CD14-positive monocyte (primary cell): Measurements from ENCODE around the gene DTX4. TPM values are rescaled to one million over a fixed set of nuclear protein-coding genes. Genes with fewer than 3 reads are reported as not detected.

Experiments
- DNase-seq, 3 donors: peaks; one replicate each; pipeline ENCODE4 v3.0.0-alpha.2; 2011 to 2022
- H2AFZ ChIP-seq: 2 replicates; pipeline ENCODE4 v1.6.0; 2012; ENCODE audit warnings: mild to moderate bottlenecking, low read depth, low read length, inconsistent platforms; ENCODE audit not compliant: insufficient read depth, poor library complexity, severe bottlenecking
- H3K27ac ChIP-seq, 2 donors: 1 replicate in 1 of 2; 2 replicates in 1 of 2; pipeline ENCODE4 v1.5.1; 2012 to 2013; ENCODE audit warnings: low read length in 2 of 2, control low read depth in 1 of 2, inconsistent platforms in 1 of 2, low read depth in 1 of 2, mild to moderate bottlenecking in 1 of 2
- H3K27me3 ChIP-seq, 2 donors: one replicate each; pipeline versions ENCODE4 v1.6.0 to v1.6.1; 2011 to 2013; ENCODE audit warnings: low read length in 2 of 2; ENCODE audit not compliant: control insufficient read depth in 2 of 2, insufficient read depth in 2 of 2
- H3K36me3 ChIP-seq, 2 donors: replicated peaks in 1 of 2; 1 replicate in 1 of 2; 2 replicates in 1 of 2; pipeline versions ENCODE4 v1.5.1 to v1.6.1; 2012 to 2013; ENCODE audit warnings: low read length in 2 of 2, control low read depth in 1 of 2, inconsistent platforms in 1 of 2, mild to moderate bottlenecking in 1 of 2; ENCODE audit not compliant: insufficient read depth in 2 of 2, control insufficient read depth in 1 of 2
- H3K4me1 ChIP-seq, 2 donors: 1 replicate in 1 of 2; 2 replicates in 1 of 2; pipeline versions ENCODE4 v1.5.1 to v1.6.1; 2012 to 2013; ENCODE audit warnings: low read length in 2 of 2, control low read depth in 1 of 2, inconsistent platforms in 1 of 2, mild to moderate bottlenecking in 1 of 2, moderate library complexity in 1 of 2; ENCODE audit not compliant: insufficient read depth in 2 of 2, control insufficient read depth in 1 of 2
- H3K4me2 ChIP-seq: replicated peaks from 2 replicates; pipeline ENCODE3; 2012; ENCODE audit warnings: low read length, moderate library complexity, mild to moderate bottlenecking; ENCODE audit not compliant: poor library complexity, severe bottlenecking; ENCODE audit errors: extremely low read depth
- H3K4me3 ChIP-seq, 3 experiments: fragments of 200-600 bp in 1 of 3; sonication (generic) in 1 of 3; replicated peaks in 1 of 3; 1 replicate in 2 of 3; 2 replicates in 1 of 3; pipeline ENCODE4 v1.5.1; 2011 to 2013; ENCODE audit warnings: low read length in 3 of 3, mild to moderate bottlenecking in 3 of 3, control low read depth in 2 of 3, low read depth in 2 of 3, inconsistent platforms in 1 of 3, moderate library complexity in 1 of 3
- H3K79me2 ChIP-seq: 2 replicates; pipeline ENCODE4 v1.6.0; 2012; ENCODE audit warnings: mild to moderate bottlenecking, control low read depth, inconsistent platforms, low read length, moderate library complexity; ENCODE audit not compliant: insufficient read depth
- H3K9ac ChIP-seq: 2 replicates; pipeline ENCODE4 v1.6.0; 2017; ENCODE audit warnings: low read length, mild to moderate bottlenecking; ENCODE audit not compliant: insufficient read depth, poor library complexity, severe bottlenecking
- H3K9me3 ChIP-seq, 2 donors: replicated peaks in 1 of 2; 1 replicate in 1 of 2; 2 replicates in 1 of 2; pipeline versions ENCODE4 v1.5.1 to v1.6.1; 2012 to 2013; ENCODE audit warnings: low read length in 2 of 2, control low read depth in 1 of 2; ENCODE audit not compliant: control insufficient read depth in 1 of 2, insufficient read depth in 1 of 2
- H4K20me1 ChIP-seq: 2 replicates; pipeline ENCODE4 v1.6.0; 2012; ENCODE audit warnings: mild to moderate bottlenecking, low read length, control low read depth, moderate library complexity; ENCODE audit not compliant: insufficient read depth
- H3K27ac Mint-ChIP-seq, 7 donors: one replicate each; pipeline ENCODE4 v1.8.0; 2020; ENCODE audit warnings: mild to moderate bottlenecking in 7 of 7, mixed read lengths in 7 of 7, moderate library complexity in 6 of 7, inconsistent platforms in 2 of 7
- H3K27me3 Mint-ChIP-seq, 3 donors: one replicate each; pipeline ENCODE4 v1.8.0; 2021 to 2022; ENCODE audit warnings: low read depth in 3 of 3, mild to moderate bottlenecking in 3 of 3, mixed read lengths in 3 of 3, moderate library complexity in 3 of 3, inconsistent platforms in 1 of 3
- H3K36me3 Mint-ChIP-seq, 2 donors: one replicate each; pipeline ENCODE4 v1.8.0; 2020; ENCODE audit warnings: mixed read lengths in 2 of 2, inconsistent platforms in 1 of 2, mild to moderate bottlenecking in 1 of 2
- H3K4me1 Mint-ChIP-seq: one replicate; pipeline ENCODE4 v1.8.0; 2020; ENCODE audit warnings: mild to moderate bottlenecking, mixed read lengths
- H3K4me3 Mint-ChIP-seq, 2 donors: one replicate each; pipeline ENCODE4 v1.8.0; 2020; ENCODE audit warnings: mild to moderate bottlenecking in 2 of 2, mixed read lengths in 2 of 2, moderate library complexity in 1 of 2
- H3K9me3 Mint-ChIP-seq, 7 donors: one replicate each; pipeline ENCODE4 v1.8.0; 2020 to 2022; ENCODE audit warnings: mixed read lengths in 7 of 7, mild to moderate bottlenecking in 6 of 7, moderate library complexity in 6 of 7, inconsistent platforms in 2 of 7
- WGBS: methylation state at CpG from one replicate; pipeline ENCODE4 v1.1.5; 2013; ENCODE audit warnings: missing lambda C conversion rate; ENCODE audit not compliant: insufficient coverage; 5-methylcytosine and 5-hydroxymethylcytosine counted together
- intact Hi-C, 2 donors: fragments of 100-400 bp; cut with micrococcal nuclease; formaldehyde crosslinking; loops; one replicate each; pipeline versions ENCODE4 v1.15.0 to v1.15.1; 2023
- polyA plus RNA-seq, 3 donors: library from polyadenylated mRNA; depleted of rRNA in 1 of 3; unstranded in 2 of 3; stranded (reverse) in 1 of 3; fragments of 300-500 nt in 2 of 3; fragments of >200 nt in 1 of 3; fragmentation: Illumina TruSeq in 2 of 3; gene quantifications; 1 replicate in 2 of 3; 2 replicates in 1 of 3; pipeline ENCODE4 v1.2.3, GENCODE V29; 2012 to 2021
- TF ChIP-seq, protein P1 (sequence below): fragments of 200-600 bp; IDR thresholded peaks from one replicate; pipeline ENCODE4 v1.8.0; 2022; ENCODE audit warnings: antibody characterized with exemption, mild to moderate bottlenecking

Gene DTX4
- polyA plus RNA-seq, 3 donors = 0.96 to 1.9 (median 1.1) TPM

DNA sequence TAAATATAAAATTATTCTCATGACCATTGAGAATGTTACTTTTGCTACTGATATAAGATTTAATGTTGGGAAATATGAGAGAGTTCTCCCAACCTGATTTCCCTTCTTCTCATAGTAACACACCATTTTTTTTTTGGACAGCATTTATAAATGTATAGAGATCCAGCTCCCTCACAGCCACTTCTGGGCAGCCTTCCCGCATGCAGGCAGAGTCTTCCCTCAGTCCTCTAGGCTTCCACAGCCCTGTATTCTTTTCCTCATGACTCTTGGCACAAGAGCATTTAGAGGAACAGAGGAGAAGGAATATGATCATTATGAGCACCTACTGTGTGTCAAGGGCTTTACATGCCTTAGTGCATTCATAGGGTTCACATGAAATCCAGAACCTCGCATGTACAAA, 9.0 kb downstream of the DTX4 start:
- no peaks in the 10 kb centered on the region for H3K79me2 ChIP-seq
- H3K4me3 Mint-ChIP-seq = no peak overlapping the region

DNA sequence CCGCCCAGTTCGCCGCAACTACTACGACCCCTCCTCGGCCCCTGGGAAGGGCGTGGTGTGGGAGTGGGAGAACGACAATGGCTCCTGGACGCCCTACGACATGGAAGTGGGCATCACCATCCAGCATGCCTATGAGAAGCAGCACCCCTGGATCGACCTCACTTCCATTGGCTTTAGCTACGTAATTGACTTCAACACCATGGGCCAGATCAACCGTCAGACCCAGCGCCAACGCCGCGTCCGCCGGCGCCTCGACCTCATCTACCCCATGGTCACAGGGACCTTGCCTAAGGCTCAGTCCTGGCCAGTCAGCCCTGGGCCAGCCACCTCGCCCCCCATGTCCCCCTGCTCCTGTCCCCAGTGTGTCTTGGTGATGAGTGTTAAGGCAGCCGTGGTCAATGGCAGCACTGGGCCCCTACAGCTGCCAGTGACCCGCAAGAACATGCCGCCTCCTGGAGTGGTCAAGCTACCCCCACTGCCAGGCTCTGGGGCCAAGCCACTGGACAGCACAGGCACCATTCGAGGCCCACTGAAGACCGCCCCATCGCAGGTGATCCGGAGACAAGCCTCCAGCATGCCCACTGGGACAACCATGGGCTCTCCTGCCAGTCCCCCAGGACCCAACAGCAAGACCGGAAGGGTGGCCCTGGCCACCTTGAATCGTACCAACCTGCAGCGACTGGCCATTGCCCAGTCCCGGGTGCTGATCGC, 10.0 kb downstream of the DTX4 start:
- intact Hi-C loops = no loop called here

More for the DNA sequence above, 9.0 kb downstream of the DTX4 start:
- peaks cover 2 to 7% (median 3%) of the 10 kb centered on the region in 3 donors for H3K27me3 Mint-ChIP-seq
- Histone ChIP-seq H3K4me2 (no peak overlapping the region), H3K4me1 (no peaks in the 10 kb centered on the region), H3K4me3 (no peak overlapping the region), H3K27me3 (no peaks in the 10 kb centered on the region), H4K20me1 (peaks cover 4% of the 10 kb centered on the region), H3K9ac (no peak overlapping the region), H2AFZ (no peak overlapping the region), H3K9me3 (peaks cover 0 to 4% of the 10 kb centered on the region in 2 donors), H3K36me3 (peaks cover 0 to 31% of the 10 kb centered on the region in 2 donors), H3K27ac (no peak overlapping the region)
- H3K27ac Mint-ChIP-seq = no peak overlapping the region
- TF ChIP-seq, protein P1, sequence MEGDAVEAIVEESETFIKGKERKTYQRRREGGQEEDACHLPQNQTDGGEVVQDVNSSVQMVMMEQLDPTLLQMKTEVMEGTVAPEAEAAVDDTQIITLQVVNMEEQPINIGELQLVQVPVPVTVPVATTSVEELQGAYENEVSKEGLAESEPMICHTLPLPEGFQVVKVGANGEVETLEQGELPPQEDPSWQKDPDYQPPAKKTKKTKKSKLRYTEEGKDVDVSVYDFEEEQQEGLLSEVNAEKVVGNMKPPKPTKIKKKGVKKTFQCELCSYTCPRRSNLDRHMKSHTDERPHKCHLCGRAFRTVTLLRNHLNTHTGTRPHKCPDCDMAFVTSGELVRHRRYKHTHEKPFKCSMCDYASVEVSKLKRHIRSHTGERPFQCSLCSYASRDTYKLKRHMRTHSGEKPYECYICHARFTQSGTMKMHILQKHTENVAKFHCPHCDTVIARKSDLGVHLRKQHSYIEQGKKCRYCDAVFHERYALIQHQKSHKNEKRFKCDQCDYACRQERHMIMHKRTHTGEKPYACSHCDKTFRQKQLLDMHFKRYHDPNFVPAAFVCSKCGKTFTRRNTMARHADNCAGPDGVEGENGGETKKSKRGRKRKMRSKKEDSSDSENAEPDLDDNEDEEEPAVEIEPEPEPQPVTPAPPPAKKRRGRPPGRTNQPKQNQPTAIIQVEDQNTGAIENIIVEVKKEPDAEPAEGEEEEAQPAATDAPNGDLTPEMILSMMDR = no peak
- DNase-seq = no peak
- WGBS = no CpG with 5 or more reads among the region's 2 CpGs
- peaks cover 25 to 52% of the 10 kb centered on the region in 2 donors for H3K36me3 Mint-ChIP-seq
- no peaks in the 10 kb centered on the region for H3K4me1 Mint-ChIP-seq
- intact Hi-C loops = no loop called here
- peaks cover 5 to 12% (median 8%) of the 10 kb centered on the region in 7 donors for H3K9me3 Mint-ChIP-seq

More for the DNA sequence above, 10.0 kb downstream of the DTX4 start:
- peaks cover 5 to 12% (median 8%) of the 10 kb centered on the region in 7 donors for H3K9me3 Mint-ChIP-seq
- peaks cover 3 to 7% (median 4%) of the 10 kb centered on the region in 3 donors for H3K27me3 Mint-ChIP-seq
- 96% methylated on average over 32 of the region's 33 CpGs for WGBS
- Histone ChIP-seq H3K4me3 (no peak overlapping the region), H3K27ac (no peak overlapping the region), H2AFZ (no peak overlapping the region), H3K36me3 (peaks cover 0 to 31% of the 10 kb centered on the region in 2 donors), H3K4me2 (no peak overlapping the region), H3K9me3 (peaks cover 0 to 4% of the 10 kb centered on the region in 2 donors), H3K27me3 (no peaks in the 10 kb centered on the region), H3K4me1 (no peaks in the 10 kb centered on the region), H3K9ac (no peak overlapping the region), H4K20me1 (peaks cover 4% of the 10 kb centered on the region), H3K79me2 (no peaks in the 10 kb centered on the region)
- H3K4me3 Mint-ChIP-seq = no peak overlapping the region
- H3K27ac Mint-ChIP-seq = peak overlapping the region in 1 of 7 donors; percentile 15
- H3K4me1 Mint-ChIP-seq = no peaks in the 10 kb centered on the region
- peaks cover 24 to 56% of the 10 kb centered on the region in 2 donors for H3K36me3 Mint-ChIP-seq
- DNase-seq = no peak
- TF ChIP-seq, protein P1 = no peak
